G401.6 (cell line): ENCODE measurements around the gene CTTNBP2NL.
"Not testable (repeated sequence)": the region's sequence is repeated elsewhere in the genome, so short reads cannot be mapped to it uniquely, and the experiment has no call there.

Experiments
- FAIRE-seq: peaks from 2 replicates; lab custom pipeline; 2012; peaks lifted over from hg19 to GRCh38; lab: Jason Lieb, UNC

The CTTNBP2NL gene

DNA sequence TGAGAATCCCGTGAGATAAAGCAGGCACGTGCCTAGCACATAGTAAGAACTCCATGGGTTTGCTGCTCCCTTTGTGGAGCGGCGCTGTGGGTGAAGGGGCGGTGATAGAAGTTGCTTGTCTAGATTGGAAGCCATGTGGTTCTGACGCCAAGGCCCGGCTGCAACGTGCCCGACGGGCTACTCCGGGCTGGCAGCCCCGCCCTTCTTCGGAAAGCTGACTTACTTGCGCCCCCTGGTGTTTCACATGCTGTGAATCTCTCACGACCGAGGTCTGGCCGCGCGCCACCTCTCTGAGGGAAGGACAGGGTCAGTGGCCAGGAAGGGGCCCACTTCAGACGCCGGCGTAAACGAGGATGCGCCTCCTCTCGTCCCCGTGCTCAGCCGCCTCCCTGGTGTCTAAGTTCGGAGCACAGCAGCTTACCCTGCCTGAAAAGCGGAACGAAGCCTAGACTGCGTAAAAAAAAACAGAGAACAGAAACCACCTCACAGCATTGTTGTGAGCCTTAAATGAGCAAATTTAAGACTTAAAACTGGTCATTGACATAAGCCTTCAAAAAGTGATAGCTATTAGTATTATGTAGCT is 70.2 kb downstream of the CTTNBP2NL start:
- FAIRE-seq, result peak; percentile 69

DNA sequence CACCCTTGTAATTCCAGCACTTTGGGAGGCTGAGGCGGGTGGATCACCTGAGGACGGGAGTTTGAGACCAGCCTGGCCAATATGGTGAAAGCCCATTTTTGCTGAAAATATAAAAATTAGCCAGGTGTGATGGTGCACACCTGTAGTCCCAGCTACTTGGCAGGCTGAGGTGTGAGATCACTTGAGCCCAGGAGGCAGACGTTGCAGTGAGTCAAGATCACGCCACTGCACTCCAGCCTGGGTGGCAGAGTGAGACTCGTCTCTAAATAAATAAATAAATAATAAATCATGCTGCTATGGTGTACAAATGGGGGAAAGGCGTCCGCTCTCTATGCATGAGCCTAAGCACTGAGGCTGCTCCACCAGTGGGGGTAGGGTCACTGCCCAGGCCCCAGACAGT is 74.3 kb downstream of the CTTNBP2NL start:
- not testable (repeated sequence) for FAIRE-seq

DNA sequence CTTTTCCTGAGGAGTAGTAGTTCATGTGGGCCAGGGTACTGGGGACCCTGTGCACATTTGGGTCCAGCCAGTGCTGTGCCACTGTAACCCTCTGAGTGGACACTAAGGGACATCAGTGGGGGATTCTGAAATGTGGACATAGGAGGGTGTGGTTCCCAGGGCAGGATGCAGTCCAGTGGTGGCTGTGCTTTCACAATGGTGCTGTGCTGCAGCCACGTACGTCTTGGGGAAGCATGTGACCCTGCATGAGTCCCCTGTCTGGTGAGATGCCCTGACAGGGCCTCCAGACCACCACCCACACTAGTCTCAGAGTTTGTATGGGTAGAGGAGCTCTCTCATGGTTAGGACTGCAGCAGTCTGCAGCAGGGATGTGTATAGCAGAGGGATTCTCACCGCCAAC is 75.0 kb downstream of the CTTNBP2NL start:
- no peak for FAIRE-seq

DNA sequence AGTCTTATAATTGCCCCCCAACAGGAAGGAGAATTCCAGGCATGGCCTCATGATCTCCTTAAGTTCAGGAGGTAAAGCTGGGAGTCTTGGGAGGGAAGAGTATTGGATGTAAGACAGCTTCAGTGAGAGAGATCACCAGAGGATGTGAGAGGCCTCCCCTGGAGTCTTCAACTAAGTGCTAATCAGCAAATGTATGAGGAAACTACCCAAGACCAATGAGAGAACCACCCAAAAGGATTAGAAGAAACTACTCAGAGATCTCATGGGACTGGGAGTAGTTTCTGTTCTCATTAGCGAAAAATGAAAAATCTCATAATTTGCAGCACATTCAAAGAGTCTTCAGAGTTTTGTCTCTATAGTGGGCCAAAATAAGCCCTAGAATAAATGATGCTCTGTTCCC is 76.1 kb downstream of the CTTNBP2NL start:
- FAIRE-seq, result no peak

DNA sequence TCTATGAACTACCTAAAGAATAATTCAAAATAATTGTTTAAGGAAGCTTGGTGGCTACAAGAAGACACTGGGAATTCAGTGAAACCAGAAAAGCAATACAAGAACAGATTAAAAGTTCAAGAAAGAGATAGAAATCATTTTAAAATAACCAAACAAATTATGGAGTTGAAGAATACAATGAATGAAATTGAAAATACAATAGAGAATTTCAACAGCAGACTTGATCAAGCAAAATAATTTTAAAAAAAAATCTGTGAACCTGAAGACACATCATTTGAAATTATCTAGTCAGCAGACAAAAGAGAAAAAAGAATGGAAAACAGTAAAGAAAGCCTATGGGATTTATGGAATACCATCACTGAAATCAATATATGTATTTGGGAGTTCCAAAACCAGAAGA is 81.5 kb downstream of the CTTNBP2NL start:
- FAIRE-seq, result peak; percentile 15

DNA sequence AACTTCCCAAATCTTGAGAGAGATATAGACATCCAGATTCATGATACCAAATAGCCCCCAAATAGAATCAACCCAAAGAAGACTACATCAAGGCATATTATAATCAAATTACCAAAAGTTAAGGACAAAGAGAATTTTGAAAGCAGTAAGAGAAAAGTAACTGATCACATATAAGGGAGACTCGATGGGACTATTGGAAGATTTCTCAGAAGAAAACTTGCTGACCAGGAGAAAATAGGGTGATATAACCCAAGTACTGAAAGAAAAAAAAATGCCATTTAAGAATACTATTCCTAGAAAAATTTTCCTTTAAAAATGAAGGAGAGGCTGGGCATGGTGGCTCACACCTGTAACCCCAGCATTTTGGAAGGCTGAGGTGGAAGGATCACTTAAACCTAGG is 82.3 kb downstream of the CTTNBP2NL start:
- no peak for FAIRE-seq

DNA sequence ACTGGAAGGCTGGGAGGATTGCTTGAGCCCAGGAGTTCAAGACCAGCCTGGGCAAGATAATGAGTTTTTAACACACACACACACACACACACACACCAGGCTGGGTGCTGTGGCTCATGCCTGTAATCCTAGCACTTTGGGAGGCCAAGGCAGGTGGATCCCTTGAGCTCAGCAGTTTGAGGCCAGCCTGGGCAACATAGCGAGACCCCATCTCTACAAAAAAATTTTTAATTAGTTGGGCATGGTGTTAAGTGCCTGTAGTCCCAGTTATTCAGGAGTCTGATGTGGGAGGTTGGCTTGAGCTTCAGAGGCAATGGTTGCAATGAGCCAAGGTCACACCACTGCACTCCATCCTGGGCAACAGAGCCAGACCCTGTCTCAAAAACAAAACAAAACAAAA is 90.0 kb downstream of the CTTNBP2NL start:
- FAIRE-seq, result not testable (repeated sequence)

DNA sequence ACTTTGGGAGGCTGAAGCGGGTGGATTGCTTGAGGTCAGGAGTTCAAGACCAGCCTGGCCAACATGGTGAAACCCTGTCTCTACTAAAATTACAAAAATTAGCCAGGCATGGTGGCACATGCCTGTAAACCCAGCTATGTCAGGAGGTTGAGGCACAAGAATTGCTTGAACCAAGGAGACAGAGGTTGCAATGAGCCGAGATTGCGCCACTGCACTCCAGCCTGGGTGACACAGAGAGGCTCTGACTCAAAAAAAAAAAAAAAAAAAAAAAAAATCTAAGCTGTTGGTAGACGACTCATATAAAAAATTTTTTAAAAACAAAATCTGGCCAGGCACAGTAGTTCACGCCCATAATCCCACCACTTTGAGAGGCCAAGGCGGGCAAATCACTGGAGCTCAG is 91.7 kb downstream of the CTTNBP2NL start:
- not testable (repeated sequence) for FAIRE-seq

DNA sequence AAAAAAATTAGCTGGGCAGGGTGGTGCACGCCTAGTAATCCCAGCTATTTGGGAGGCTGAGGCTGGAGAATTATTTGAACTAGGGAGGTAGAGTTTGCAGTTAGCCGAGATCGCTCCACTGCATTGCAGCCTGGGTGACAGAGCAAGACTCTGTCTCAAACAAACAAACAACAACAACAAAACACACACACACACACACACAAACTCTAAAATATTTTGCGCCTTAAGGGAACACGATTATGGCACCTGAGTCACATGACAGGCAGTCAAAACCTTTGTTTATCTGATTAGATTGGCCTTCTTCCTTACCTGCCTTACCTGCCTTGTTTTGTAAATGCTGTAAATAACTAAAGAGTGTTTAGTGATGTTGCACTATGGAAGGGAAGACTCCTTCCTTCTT is 92.1 kb downstream of the CTTNBP2NL start:
- no peak for FAIRE-seq

DNA sequence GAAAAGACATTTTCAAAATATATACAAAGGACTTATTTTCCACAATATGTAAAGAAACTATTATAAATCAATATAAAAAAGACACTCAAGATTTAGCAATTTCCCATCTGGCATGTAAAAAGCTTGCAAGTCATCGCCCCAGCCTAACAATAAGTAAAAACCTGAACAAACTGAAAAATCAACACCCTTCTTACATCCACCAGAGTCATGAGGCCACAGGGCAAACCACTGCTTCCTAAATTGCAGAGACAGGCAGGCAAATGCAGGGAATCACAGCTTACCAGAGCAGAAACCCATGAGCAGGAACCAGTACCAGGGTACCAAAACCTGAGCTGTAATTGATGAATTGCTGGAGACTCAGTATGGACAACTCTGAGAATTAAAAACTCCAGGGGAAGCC is 96.1 kb downstream of the CTTNBP2NL start:
- FAIRE-seq, result no peak

DNA sequence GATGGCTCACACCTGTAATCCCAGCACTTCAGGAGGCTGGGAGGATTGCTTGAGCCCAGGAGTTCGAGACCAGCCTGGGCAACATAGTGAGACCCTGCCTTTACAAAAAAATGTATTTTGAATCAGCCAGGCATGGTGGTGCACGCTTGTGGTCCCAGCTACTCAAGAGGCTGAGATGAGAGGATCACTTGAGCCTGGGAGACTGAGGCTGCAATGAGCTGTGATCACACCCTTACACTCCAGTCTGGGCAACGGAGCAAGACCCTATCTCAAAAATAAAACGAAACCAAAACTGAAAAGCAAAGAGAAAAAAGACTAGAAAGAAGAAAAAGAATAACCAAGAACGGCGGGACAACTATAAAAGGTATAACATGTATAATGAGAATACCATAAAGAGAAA is 97.3 kb downstream of the CTTNBP2NL start:
- no peak for FAIRE-seq

DNA sequence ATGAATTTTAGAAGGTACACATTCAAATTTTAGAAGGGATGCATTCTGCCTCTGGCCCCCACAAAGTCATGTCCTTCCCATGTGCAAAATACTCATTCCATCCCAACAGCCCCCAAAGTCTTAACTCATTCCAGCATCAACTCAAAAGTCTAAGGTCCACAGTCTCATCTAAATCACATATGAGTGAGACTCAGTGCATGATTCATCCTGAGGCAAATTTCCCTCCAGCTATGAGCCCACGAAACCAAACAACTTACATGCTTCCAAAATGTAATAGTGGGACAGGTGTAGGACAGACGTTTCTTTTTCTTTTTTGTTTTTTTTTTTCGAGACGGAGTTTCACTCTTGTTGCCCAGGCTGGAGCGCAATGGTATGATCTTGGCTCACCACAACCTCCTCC is 100.3 kb downstream of the CTTNBP2NL start:
- no peak for FAIRE-seq

DNA sequence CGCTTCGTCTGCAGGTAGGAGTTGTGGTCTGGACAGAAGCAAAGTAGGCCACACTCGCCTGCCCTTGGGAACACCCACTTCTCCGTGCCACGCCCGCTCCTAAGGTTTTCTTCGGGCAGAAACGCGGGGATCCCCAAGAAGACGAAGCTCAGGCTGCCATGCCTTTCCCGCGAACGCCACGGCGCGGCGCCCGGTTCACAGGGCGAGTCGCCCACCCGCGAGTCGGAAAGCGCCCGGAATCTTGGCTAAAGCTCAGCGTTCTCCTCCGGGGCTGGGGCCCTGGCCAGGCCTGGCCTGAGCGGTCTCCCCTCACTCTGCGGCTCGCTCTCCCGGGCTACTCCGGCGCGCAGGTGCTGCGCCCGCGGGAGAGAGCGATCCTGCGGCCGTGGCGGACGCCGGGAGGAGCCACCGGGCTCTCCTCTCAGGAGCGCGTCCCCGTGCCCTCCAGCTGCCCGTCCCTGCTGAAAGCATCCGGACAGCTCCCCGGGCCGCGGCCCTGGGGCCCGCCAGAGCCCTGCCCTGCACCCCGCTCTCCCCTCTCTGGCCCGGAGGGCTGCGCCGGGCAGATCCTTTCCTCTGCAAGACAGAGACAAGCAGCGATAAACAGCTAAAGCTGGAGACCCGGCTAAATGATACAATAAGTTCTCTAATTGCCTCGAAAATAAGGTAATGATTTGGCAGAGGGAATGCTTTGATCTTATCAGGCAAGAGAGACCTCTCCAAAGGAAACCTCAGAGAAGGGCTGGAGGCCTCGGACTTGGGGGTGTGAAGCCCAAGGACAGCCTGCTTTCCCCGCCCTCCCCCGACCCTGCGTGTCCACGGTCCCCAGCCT is 106.0 kb downstream of the CTTNBP2NL start:
- no peak for FAIRE-seq

DNA sequence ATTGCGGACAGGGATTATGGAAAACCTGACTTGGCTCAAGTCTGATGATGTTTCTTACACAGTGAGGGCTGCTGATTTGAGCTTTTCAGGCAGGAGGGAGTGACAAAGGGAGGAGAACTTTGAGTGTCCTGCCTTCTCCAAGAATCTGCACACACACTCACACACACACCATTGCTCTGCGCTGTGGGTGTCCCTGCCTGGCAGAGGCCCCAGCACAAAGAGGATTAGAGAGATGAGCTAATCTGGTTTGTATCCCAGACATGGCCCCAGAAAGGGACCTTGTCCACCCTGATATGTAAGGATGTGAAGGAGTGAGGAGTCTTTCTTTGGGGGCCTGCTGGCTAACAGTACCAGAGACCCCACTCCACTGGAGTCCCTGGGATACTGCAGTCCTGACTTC is 106.8 kb downstream of the CTTNBP2NL start:
- no peak for FAIRE-seq

DNA sequence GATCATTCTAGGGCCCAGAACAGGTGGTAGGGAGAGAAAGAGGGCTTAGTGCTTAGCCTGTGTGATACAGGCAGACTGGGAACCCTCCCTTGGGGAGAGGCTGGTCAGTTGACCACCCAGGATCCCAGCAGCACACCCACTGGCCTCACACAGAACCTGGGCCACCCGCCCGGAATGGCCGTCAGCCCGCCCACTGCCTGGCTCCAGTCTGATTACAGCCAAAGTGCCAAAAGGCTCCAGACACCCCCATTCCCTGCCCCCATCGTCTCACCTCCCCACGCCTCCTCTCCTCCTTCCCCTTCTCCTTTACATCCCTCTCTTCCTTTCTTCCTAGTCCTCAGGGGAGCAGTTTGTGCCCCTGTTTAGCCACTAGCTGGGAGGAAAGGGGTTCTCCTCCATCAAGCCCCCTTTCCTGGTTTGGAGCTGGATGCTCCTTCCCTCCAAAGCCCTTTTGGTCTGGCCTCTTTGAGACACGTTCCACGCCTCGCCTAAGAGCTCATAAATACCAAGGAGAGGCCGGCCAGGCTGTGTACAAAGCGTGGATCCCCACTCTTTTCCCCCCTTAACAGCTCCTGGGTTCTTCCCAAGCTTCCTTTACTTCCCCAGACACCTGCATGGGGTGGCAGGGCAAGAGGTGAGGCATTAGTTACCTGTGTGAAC is 108.1 kb downstream of the CTTNBP2NL start:
- FAIRE-seq, result no peak

DNA sequence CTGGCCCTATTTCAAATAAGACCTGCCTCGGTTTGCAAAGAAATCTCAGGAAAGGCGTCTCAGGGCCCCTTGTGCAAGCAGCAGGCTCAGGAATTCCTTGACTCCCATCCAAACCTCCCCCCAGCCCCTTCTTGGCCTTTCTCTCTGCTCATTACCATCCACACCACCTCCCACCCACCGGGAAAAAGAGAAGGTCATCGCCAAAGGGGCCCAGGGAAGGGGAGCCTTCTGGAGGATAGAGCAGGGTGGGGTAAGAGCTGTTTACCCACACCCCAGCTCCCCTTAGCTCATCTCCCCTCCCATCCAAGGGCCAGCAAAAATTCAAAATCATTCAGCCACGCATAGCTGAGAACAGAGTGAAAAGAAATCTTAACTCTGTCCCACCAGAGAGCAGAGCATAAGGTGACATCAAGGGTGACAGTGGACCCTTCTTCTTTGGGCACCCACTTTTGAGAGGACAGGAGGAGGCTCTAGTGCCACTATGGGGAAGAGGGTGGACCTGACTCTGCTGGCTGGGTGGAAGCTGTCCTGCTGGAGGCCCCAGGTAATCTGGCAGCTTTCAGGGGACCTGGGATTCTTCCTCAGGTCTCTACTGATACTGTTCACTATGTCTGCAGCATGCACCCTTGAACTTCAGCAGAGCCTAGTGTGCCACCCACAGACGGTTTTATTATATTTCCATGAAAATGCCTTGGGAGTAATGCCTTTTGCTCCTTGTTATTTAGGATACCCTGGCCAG is 108.8 kb downstream of the CTTNBP2NL start:
- FAIRE-seq, result no peak

DNA sequence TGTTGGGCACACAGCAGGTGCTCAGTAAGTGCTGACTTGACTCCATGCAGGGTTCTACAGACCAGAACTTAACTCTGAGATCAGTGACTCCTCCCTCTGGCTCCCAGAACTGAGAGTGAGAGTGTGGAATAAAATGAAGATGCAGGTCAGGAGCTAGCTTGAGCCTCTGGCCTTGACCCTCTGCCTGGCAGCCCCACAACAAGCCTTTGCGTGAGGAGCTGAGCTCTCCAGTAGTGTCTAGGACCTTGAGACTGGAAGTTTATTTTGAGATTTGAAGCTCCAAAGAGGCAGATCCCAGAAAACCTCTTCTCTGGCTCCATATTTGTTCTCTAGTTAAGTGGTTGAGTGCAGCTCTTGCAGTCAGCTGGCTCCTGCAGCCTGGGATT is 109.4 kb downstream of the CTTNBP2NL start:
- FAIRE-seq, result no peak

DNA sequence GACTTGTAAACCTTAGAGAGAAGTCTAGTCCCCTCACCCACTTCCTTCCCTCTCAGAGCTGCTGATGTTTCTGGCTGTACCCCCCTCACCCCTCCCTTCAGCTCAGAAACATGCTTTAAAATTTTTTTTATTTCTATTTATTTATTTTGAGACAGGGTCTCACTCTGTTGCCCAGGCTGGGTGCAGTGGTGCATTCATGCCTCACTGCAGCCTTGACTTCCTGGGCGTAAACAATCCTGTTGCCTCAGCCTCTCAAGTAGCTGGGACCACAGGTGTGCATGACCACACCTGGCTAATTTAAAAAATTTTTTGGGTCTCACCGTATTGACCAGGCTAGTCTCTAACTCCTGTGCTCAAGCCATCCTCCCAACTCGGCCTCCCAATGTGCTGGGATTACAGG is 109.9 kb downstream of the CTTNBP2NL start:
- FAIRE-seq, result no peak

DNA sequence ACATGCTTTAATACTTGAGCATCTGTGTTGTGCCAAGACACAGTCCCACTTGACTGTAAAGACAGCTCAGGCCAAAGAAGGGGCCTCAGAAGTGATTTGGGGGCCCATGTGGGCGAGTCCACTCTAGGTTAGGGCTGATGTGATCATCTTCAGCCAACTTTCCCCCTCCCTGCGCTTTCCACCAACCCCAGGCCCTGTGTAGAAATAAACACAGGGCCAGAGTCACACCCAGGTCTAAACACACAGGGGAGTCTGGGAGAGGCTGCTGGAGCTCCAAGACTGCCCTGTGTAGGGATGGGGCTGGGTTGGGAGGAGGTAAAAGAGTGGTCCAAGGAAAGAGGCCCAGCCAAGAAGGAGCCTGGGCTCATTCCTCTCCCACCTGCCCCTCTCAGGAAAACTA is 110.3 kb downstream of the CTTNBP2NL start:
- no peak for FAIRE-seq

DNA sequence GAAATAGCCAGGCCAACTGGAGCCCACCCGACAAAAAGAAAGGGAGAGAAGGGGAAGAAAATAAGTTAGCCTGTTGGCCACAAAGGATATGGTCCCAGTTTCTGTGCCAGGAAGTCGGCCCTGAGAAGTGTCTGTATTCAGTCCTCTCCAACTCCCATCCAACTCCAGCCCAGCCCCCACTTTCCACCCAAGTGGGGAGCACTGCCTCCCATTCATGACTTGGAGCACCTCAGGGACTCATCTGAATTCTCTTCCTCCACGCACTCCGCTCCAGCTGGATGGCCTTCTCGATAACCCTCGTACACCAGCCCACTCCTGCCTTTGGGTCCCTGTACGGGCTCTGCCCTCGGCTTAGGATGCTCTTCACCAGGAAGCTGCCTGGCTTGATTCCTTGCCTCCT is 110.7 kb downstream of the CTTNBP2NL start:
- FAIRE-seq, result no peak

DNA sequence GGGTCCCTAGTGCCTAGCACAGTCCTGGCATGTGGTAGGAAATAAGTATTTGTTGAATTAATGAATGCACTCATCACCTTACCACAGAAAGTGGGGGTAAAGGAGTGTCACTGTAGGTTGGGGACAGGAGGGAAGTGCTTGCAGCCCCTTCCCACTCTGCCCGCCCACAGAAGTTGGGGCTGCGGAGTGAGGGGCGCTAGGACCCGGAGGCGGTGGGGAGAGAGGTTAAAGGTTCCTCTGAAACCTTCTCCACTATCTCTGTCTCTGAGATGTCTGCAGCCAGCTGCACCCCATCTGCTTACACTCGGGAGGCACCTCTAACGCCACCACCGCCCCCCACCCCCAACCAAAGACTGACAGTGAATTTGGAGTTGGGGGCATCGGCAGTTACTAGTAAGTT is 111.3 kb downstream of the CTTNBP2NL start:
- FAIRE-seq, result no peak

DNA sequence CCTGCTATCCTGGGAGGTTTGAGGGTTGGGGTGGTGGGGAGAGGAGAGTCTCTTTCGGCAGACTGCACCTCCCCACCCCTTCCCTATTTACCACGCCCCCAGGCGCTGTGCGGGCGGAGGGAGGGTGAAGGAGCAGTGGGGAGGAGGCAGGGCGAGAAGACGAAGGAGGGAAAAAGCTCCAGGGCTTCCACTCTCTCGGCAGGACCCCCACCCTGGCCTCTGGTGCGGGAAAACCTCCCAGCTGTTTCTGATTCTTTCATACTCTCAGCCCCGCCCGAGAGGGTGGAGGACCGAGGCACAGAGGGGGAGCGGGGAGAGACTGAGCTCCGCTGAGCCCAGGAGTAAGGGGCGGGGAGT is 111.9 kb downstream of the CTTNBP2NL start:
- no peak for FAIRE-seq
